Posterior vena cava (tissue), 2 donors: ENCODE measurements around the gene AZIN2. TPM values are rescaled to one million over a fixed set of nuclear protein-coding genes. Genes with fewer than 3 reads are reported as not detected.
"Not testable (repeated sequence)": the region's sequence is repeated elsewhere in the genome, so short reads cannot be mapped to it uniquely, and the experiment has no call there.

Experiments
- DNase-seq: peaks from one replicate; pipeline ENCODE4 v3.0.0-alpha.2; 2020; ENCODE audit warnings: low spot score
- intact Hi-C, 2 donors: fragments of 100-400 bp; cut with DNase I; formaldehyde crosslinking; loops; one replicate each; pipeline versions ENCODE4 v1.14.1 to v1.14.2; 2022 to 2023
- long read RNA-seq, 2 donors: library from polyadenylated mRNA; unstranded; transcript quantifications; one replicate each; pipeline ENCODE4 v2.0.0, GENCODE V29; 2020 to 2021
- total RNA-seq, 2 donors: library from RNA; stranded (reverse); fragmentation: NEBNext Ultra II Directional; extraction: Animal tissue kit (Norgen Biotek cat#: 25700); gene quantifications; one replicate each; pipeline ENCODE4 v1.2.1, GENCODE V29; 2021
- donor health status: DM: yes; HTN: yes; CAD: no.
- donor health status: DM: yes; HTN: yes; CAD: no.

Gene AZIN2
- total RNA-seq = 1 to 10 TPM; 4.0 to 4.7 TPM
- long read RNA-seq, donor 1, partial matches to known transcripts = 2 of 4 reads
- long read RNA-seq, donor 1, other reads (novel, unspliced or antisense) = 1 of 4 reads
- long read RNA-seq, donor 2, partial matches to known transcripts = 2 of 18 reads
- long read RNA-seq, donor 2, other reads (novel, unspliced or antisense) = 16 of 18 reads

- intact Hi-C loops = no loop called here
These were observed at the start of gene AZIN2 for GRCh38 chr1:33080885-33081553. AZIN2 (plus strand) TSS chr1:33081153; CDS start chr1:33082250, 1,097 bp downstream.

GRCh38 chr1:33031506-33031905 lies 49.4 kb upstream of the AZIN2 start:
- no peak for DNase-seq
- intact Hi-C loops = no loop called here

More at GRCh38 chr1:33080885-33081553, at the start of gene AZIN2:
- DNase-seq = peak; percentile 99

GRCh38 chr1:33032126-33032869 lies 48.7 kb upstream of the AZIN2 start:
- DNase-seq = no peak
- intact Hi-C loops = no loop called here

- intact Hi-C loops = no loop called here
These were observed 44.9 kb upstream of the AZIN2 start for GRCh38 chr1:33036051-33036525.

GRCh38 chr1:33036526-33037503 lies 44.1 kb upstream of the AZIN2 start, which contains the start of gene AK2:
AK2 (minus strand) TSS chr1:33036883; CDS start chr1:33036828, 55 bp downstream.
- DNase-seq = peak; percentile 99
- intact Hi-C loops = no loop called here

More at GRCh38 chr1:33036051-33036525, 44.9 kb upstream of the AZIN2 start:
- DNase-seq = no peak

- intact Hi-C loops = no loop called here
- DNase-seq = no peak
These were observed 41.1 kb upstream of the AZIN2 start for GRCh38 chr1:33039840-33040239.

GRCh38 chr1:33041026-33041425 lies 39.9 kb upstream of the AZIN2 start:
- DNase-seq = no peak
- intact Hi-C loops = no loop called here

GRCh38 chr1:33042831-33043230 lies 38.1 kb upstream of the AZIN2 start:
- intact Hi-C loops = loop anchor here in 1 of 2 donors (2.0 kb wide), 1 partner anchor 20 kb away; no protein-coding TSS in a partner anchor
- DNase-seq = no peak

GRCh38 chr1:33043267-33044092 lies 37.5 kb upstream of the AZIN2 start:
- DNase-seq = no peak
- intact Hi-C loops = loop anchor here in 1 of 2 donors (2.0 kb wide), 1 partner anchor 19 kb away; no protein-coding TSS in a partner anchor

- no peak for DNase-seq
- intact Hi-C loops = no loop called here
These were observed 35.7 kb upstream of the AZIN2 start for GRCh38 chr1:33045246-33045645.

GRCh38 chr1:33045814-33046213 lies 35.1 kb upstream of the AZIN2 start:
- no peak for DNase-seq
- intact Hi-C loops = no loop called here

- intact Hi-C loops, DNase-seq: not testable (repeated sequence)
These were observed 34.7 kb upstream of the AZIN2 start for GRCh38 chr1:33046234-33046633.

GRCh38 chr1:33047290-33047689 lies 33.7 kb upstream of the AZIN2 start:
- DNase-seq = no peak
- intact Hi-C loops = no loop called here

- no peak for DNase-seq
- intact Hi-C loops = no loop called here
These were observed 33.1 kb upstream of the AZIN2 start for GRCh38 chr1:33047839-33048305.

- intact Hi-C loops = no loop called here
- no peak for DNase-seq
These were observed 32.5 kb upstream of the AZIN2 start for GRCh38 chr1:33048426-33048825.

GRCh38 chr1:33049371-33049770 lies 31.6 kb upstream of the AZIN2 start:
- intact Hi-C loops = no loop called here
- DNase-seq = no peak

- intact Hi-C loops = no loop called here
- no peak for DNase-seq
These were observed 30.5 kb upstream of the AZIN2 start for GRCh38 chr1:33050221-33051076.
